HEK293 (cell line): ENCODE measurements around the gene VSTM2B.

Source experiments
- AEBP2 ChIP-seq: fragments of 450-650 bp; formaldehyde crosslinking; IDR thresholded peaks from 2 replicates; pipeline ENCODE4 v1.5.1; 2016; ENCODE audit warnings: missing biosample characterization, missing genetic modification characterization, borderline replicate concordance
- BCL6B ChIP-seq: fragments of 450-650 bp; formaldehyde crosslinking; IDR thresholded peaks from 2 replicates; pipeline ENCODE4 v1.5.1; 2017; ENCODE audit warnings: missing biosample characterization, missing genetic modification characterization
- EGR2 ChIP-seq: fragments of 450-650 bp; formaldehyde crosslinking; IDR thresholded peaks from 2 replicates; pipeline ENCODE4 v1.5.1; 2016; ENCODE audit warnings: low read depth, missing biosample characterization, missing genetic modification characterization
- PRDM1 ChIP-seq: fragments of 450-650 bp; formaldehyde crosslinking; IDR thresholded peaks from 2 replicates; pipeline ENCODE4; 2016; ENCODE audit warnings: missing biosample characterization, missing genetic modification characterization
- ZFHX2 ChIP-seq: fragments of 450-650 bp; formaldehyde crosslinking; conservative IDR thresholded peaks from 2 replicates; pipeline ENCODE4 v1.5.1; 2016; ENCODE audit warnings: missing biosample characterization, missing genetic modification characterization
- ZNF114 ChIP-seq: fragments of 450-650 bp; formaldehyde crosslinking; IDR thresholded peaks from 2 replicates; pipeline ENCODE4 v1.5.0; 2017; ENCODE audit warnings: missing biosample characterization, missing genetic modification characterization
- ZNF148 ChIP-seq: fragments of 450-650 bp; formaldehyde crosslinking; IDR thresholded peaks from 2 replicates; pipeline ENCODE4 v1.5.0; 2017; ENCODE audit warnings: missing biosample characterization, missing genetic modification characterization, borderline replicate concordance
- ZNF157 ChIP-seq: fragments of 450-650 bp; formaldehyde crosslinking; IDR thresholded peaks from 2 replicates; pipeline ENCODE4 v1.5.1; 2016; ENCODE audit warnings: missing biosample characterization, missing genetic modification characterization
- ZNF169 ChIP-seq: fragments of 450-650 bp; formaldehyde crosslinking; IDR thresholded peaks from 2 replicates; pipeline ENCODE4 v1.5.1; 2016; ENCODE audit warnings: missing biosample characterization, missing genetic modification characterization
- ZNF248 ChIP-seq: fragments of 450-650 bp; formaldehyde crosslinking; IDR thresholded peaks from 2 replicates; pipeline ENCODE4 v1.5.1; 2017; ENCODE audit warnings: missing biosample characterization, missing genetic modification characterization
- ZNF366 ChIP-seq: fragments of 450-650 bp; formaldehyde crosslinking; conservative IDR thresholded peaks from 2 replicates; pipeline ENCODE4 v1.5.1; 2016; ENCODE audit warnings: missing biosample characterization, missing genetic modification characterization
- ZNF473 ChIP-seq: fragments of 450-650 bp; formaldehyde crosslinking; IDR thresholded peaks from 2 replicates; pipeline ENCODE4 v1.5.1; 2017; ENCODE audit warnings: missing biosample characterization, missing genetic modification characterization
- ZNF571 ChIP-seq: fragments of 450-650 bp; formaldehyde crosslinking; IDR thresholded peaks from 2 replicates; pipeline ENCODE4 v1.5.0; 2017; ENCODE audit warnings: missing biosample characterization, missing genetic modification characterization
- ZNF621 ChIP-seq: fragments of 450-650 bp; formaldehyde crosslinking; IDR thresholded peaks from 2 replicates; pipeline ENCODE4 v1.5.1; 2017; ENCODE audit warnings: missing biosample characterization, missing genetic modification characterization
- ZNF624 ChIP-seq: fragments of 450-650 bp; formaldehyde crosslinking; IDR thresholded peaks from 2 replicates; pipeline ENCODE4 v1.5.1; 2017; ENCODE audit warnings: missing biosample characterization, missing genetic modification characterization
- ZNF670 ChIP-seq: fragments of 450-650 bp; formaldehyde crosslinking; IDR thresholded peaks from 2 replicates; pipeline ENCODE4 v1.5.1; 2016; ENCODE audit warnings: missing biosample characterization, missing genetic modification characterization, low read depth
- ZNF776 ChIP-seq: fragments of 450-650 bp; formaldehyde crosslinking; IDR thresholded peaks from 2 replicates; pipeline ENCODE4 v1.5.0; 2017; ENCODE audit warnings: missing biosample characterization, missing genetic modification characterization, borderline replicate concordance
- ZNF785 ChIP-seq: fragments of 450-650 bp; formaldehyde crosslinking; IDR thresholded peaks from 2 replicates; pipeline ENCODE4 v1.5.1; 2016; ENCODE audit warnings: missing biosample characterization, missing genetic modification characterization
- ZNF791 ChIP-seq: fragments of 450-650 bp; formaldehyde crosslinking; IDR thresholded peaks from 2 replicates; pipeline ENCODE4 v1.5.1; 2016; ENCODE audit warnings: missing biosample characterization, missing genetic modification characterization
- TF ChIP-seq, protein P1 (sequence below): fragments of 450-650 bp; IDR thresholded peaks from 2 replicates; pipeline ENCODE4 v1.5.1; 2018; ENCODE audit warnings: missing biosample characterization, missing genetic modification characterization
- TF ChIP-seq, protein P2 (sequence below): fragments of 450-650 bp; formaldehyde crosslinking; IDR thresholded peaks from 2 replicates; pipeline ENCODE4 v1.5.1; 2016; ENCODE audit warnings: missing biosample characterization, missing genetic modification characterization
- TF ChIP-seq, protein P3 (sequence below): fragments of 450-650 bp; formaldehyde crosslinking; IDR thresholded peaks from 2 replicates; pipeline ENCODE4 v1.5.1; 2017; ENCODE audit warnings: missing biosample characterization, missing genetic modification characterization

Gene VSTM2B

GRCh38 chr19:29511768-29512167 lies 14.0 kb upstream of the VSTM2B start (continued):
- peak; percentile 86; the same call in 1 of the 2 replicates for TF ChIP-seq ZNF148 (tag by site-specific recombination)
- TF ChIP-seq ZNF248 (tag by site-specific recombination): peak; percentile 46; the same call in 1 of the 2 replicates
- TF ChIP-seq, protein P1, sequence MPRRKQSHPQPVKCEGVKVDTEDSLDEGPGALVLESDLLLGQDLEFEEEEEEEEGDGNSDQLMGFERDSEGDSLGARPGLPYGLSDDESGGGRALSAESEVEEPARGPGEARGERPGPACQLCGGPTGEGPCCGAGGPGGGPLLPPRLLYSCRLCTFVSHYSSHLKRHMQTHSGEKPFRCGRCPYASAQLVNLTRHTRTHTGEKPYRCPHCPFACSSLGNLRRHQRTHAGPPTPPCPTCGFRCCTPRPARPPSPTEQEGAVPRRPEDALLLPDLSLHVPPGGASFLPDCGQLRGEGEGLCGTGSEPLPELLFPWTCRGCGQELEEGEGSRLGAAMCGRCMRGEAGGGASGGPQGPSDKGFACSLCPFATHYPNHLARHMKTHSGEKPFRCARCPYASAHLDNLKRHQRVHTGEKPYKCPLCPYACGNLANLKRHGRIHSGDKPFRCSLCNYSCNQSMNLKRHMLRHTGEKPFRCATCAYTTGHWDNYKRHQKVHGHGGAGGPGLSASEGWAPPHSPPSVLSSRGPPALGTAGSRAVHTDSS (tag by site-specific recombination): peak; percentile 96
- TF ChIP-seq ZNF791 (tag by site-specific recombination): 0 out of 2 replicates have a peak, but pooled peaks have one; percentile 25
- 0 out of 2 replicates have a peak, but pooled peaks have one; percentile 83 for TF ChIP-seq ZNF785
- TF ChIP-seq ZFHX2 (tag by site-specific recombination): no peak
- TF ChIP-seq BCL6B (tag by site-specific recombination): peak; percentile 41; the same call in 1 of the 2 replicates
- 0 out of 2 replicates have a peak, but pooled peaks have one; percentile 45 for TF ChIP-seq ZNF114 (tag by site-specific recombination)
- TF ChIP-seq ZNF473 (tag by site-specific recombination): peak; percentile 83
- 0 out of 2 replicates have a peak, but pooled peaks have one; percentile 39 for TF ChIP-seq EGR2 (tag by site-specific recombination)
- TF ChIP-seq ZNF624 (tag by site-specific recombination): no peak
- TF ChIP-seq ZNF571 (tag by site-specific recombination): peak; percentile 62; the same call in 1 of the 2 replicates
- TF ChIP-seq, protein P2, sequence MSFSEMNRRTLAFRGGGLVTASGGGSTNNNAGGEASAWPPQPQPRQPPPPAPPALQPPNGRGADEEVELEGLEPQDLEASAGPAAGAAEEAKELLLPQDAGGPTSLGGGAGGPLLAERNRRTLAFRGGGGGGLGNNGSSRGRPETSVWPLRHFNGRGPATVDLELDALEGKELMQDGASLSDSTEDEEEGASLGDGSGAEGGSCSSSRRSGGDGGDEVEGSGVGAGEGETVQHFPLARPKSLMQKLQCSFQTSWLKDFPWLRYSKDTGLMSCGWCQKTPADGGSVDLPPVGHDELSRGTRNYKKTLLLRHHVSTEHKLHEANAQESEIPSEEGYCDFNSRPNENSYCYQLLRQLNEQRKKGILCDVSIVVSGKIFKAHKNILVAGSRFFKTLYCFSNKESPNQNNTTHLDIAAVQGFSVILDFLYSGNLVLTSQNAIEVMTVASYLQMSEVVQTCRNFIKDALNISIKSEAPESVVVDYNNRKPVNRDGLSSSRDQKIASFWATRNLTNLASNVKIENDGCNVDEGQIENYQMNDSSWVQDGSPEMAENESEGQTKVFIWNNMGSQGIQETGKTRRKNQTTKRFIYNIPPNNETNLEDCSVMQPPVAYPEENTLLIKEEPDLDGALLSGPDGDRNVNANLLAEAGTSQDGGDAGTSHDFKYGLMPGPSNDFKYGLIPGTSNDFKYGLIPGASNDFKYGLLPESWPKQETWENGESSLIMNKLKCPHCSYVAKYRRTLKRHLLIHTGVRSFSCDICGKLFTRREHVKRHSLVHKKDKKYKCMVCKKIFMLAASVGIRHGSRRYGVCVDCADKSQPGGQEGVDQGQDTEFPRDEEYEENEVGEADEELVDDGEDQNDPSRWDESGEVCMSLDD: 0 out of 2 replicates have a peak, but pooled peaks have one; percentile 28
- peak; percentile 80 for TF ChIP-seq ZNF776 (tag by site-specific recombination)
- no peak for TF ChIP-seq ZNF157 (tag by site-specific recombination)
- no peak for TF ChIP-seq ZNF169 (tag by site-specific recombination)
- no peak for TF ChIP-seq ZNF670
- 0 out of 2 replicates have a peak, but pooled peaks have one; percentile 9 for TF ChIP-seq AEBP2
- TF ChIP-seq ZNF366 (tag by site-specific recombination): peak; percentile 91
- peak; percentile 71; the same call in 1 of the 2 replicates for TF ChIP-seq ZNF621 (tag by site-specific recombination)
- TF ChIP-seq PRDM1 (tag by site-specific recombination): peak; percentile 79; the same call in 1 of the 2 replicates
- TF ChIP-seq, protein P3, sequence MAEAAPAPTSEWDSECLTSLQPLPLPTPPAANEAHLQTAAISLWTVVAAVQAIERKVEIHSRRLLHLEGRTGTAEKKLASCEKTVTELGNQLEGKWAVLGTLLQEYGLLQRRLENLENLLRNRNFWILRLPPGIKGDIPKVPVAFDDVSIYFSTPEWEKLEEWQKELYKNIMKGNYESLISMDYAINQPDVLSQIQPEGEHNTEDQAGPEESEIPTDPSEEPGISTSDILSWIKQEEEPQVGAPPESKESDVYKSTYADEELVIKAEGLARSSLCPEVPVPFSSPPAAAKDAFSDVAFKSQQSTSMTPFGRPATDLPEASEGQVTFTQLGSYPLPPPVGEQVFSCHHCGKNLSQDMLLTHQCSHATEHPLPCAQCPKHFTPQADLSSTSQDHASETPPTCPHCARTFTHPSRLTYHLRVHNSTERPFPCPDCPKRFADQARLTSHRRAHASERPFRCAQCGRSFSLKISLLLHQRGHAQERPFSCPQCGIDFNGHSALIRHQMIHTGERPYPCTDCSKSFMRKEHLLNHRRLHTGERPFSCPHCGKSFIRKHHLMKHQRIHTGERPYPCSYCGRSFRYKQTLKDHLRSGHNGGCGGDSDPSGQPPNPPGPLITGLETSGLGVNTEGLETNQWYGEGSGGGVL (tag by site-specific recombination): peak; percentile 48
